Activated CD4-positive, alpha-beta T cell treated with anti-CD3 and anti-CD28 coated beads, Interleukin-2, amount 50 U/mL, for 16 hours (primary cell): ENCODE data around the gene CYTH4.
A peak's percentile ranks its signal among the peaks of the same experiment; 100 is the strongest.
"Not testable (repeated sequence)": the region's sequence is repeated elsewhere in the genome, so short reads cannot be mapped to it uniquely, and the experiment has no call there.

Experiments used
- DNase-seq: peaks from one replicate; pipeline ENCODE4 v3.0.0-alpha.2; 2020

The CYTH4 gene

GRCh38 chr22:37311761-37312312 lies 29.5 kb downstream of the CYTH4 start:
- DNase-seq, result no peak

- DNase-seq, result peak; percentile 26
Observed at GRCh38 chr22:37312549-37313183, 30.4 kb downstream of the CYTH4 start.

- no peak for DNase-seq
Observed at GRCh38 chr22:37313376-37314314, 31.3 kb downstream of the CYTH4 start.

DNA sequence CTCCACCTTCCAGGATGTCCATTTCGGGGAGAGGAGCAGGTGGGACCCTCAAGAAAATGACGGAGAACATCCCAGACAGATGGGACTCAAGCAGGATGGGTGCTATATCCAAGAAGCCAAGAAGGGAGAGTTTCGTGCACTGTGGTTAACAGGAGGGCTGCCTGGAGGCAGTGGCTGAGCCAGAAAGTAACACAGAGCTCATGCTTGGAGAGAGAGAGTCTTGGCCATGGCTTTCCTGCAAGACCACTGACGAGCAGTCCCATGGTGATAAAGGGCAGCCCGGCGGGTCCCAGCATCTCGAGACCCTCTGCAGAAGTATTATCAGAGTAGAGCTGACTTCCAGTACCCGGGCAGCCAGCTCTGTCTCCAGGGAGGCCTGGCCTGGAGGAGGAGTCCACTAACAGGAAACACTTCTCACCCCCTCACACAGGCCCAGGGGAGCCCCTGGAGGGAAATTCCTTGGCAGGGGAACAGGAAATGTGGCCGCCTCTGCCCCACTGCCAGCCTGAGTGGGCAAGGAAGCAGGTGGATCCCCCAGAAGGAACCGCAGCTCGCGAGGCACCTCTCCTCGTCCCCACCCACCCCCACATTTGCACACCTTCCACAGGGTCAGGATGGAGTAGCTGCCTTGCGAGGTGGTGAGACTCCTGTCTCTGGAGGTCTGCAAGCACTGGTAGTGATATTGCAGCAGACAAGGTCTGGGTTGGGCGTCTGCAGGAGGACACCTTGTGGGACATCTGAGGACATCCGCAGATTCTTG lies 32.2 kb downstream of the CYTH4 start:
- peak; percentile 40 for DNase-seq

DNA sequence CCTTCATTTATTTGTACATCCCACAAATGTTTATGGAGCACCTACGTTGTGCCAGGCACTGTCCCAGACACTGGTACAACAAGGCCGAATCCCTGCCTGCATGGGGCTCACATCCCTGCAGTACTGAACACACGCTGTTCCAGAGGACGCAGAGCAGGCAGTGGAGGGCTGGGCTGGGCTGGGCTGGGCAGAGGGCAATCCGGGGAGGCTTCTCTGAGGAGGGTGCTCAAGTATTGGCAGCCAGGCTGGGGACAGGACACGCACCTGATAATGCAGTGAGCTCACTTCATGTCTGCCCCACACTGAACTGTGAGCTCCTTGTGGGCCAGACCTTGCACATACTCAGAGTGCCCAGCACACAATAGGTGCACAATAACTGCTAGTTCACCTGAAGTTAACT lies 34.1 kb downstream of the CYTH4 start:
- no peak for DNase-seq

DNA sequence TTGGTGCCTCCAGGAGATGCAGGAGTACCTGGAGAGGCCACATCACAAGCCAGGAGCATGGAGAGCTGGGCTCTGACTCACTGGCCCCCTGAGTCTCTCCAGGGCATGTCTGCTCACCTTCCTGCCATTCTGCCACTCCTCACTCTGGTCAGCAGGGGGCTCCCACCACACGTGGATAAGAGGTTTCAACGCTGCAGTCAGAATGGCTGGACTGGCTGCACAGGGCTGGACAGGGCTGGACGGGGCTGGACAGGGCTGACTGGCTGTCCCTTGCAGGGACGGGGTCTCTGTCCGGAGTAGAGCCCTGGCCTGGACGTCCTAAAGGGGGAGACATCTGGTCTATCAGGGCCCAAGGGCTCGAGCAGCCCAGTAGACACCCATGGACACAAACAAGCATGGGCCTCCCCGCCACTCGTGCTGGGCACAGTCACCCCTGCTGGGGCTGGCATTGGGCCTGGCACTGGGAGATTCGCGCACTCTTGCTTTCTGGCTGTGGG lies 34.6 kb downstream of the CYTH4 start:
- peak; percentile 81 for DNase-seq

DNA sequence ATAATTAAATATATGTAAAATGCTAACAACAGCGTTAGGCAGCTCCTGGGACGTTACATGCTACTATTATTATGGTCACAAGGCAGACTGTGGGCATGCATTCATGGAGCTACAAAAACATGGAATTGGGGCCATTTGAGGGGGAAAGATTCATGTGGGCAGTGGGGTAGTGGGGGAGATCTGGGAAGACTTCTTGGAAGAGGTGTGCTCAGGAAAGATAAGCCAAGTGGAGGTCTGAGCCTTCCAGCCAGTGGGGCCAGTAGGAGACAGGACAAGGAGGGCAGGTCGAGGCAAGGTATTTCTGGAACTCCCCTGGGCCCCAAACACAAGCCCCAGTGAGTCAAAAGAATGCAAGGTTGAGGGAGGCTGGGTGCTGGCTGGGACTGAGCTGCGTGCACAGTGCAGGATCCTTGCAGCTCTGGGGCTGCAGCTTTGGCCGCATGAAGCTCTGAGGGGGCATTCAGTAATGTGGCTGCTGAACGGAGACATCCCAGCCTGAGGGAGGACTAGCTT lies 35.4 kb downstream of the CYTH4 start:
- DNase-seq, result no peak

DNA sequence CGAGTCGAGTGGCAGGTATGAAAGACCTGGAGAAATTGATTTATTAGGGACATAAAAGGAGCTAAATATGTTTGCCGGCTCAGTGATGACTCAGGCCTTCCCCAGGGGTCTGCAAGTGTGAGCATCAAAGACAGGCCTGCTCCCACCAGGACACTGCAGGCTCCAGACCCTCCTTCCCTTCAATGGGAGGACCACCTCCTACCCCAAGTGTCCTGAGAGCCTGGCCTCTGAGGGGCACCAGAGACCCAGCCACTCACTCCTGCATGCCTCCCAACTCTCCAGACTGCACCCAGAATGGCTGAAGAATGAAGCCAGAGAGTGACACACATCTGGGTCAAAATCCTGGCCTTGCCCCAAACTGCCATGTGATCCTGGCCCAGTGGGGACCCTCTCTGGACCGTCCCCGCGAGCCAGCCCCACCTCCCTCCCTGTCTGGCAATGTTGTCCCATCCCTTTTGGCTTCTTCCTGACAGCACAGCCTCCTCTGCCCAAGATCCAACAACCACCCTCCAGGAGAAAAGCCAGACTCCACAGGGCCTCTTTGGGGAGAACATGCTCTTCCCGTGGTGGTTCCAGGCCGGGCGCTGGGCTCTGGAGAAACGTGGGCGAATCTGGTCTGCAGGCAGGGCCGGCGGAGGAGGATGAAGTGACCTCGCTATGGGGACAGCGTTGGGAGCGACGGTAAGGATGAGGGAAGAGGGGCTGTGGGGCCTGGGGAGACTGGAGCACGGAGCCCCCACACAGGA lies 36.2 kb downstream of the CYTH4 start:
- DNase-seq, result no peak

DNA sequence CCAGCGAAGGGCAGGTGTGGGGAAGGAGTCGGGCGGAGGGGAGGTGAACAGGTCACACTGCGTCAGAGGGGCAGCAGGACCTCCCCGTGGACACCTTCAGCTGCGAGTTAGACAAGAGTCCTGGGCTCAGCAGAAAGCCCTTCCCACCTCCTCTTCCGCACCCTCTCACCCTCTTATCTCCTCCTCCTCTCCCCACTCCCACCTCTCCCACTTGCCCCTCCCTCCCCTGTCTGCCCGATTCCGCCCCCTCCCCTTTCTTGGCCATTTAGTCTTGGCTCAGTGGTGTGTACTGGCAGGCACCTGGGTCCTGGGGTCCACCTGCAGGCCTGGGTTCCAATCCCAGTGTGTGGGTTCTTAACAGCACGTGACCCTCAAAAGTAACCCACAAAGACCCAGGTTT lies 37.2 kb downstream of the CYTH4 start:
- no peak for DNase-seq

- DNase-seq, result no peak
Observed at GRCh38 chr22:37320726-37321677, 38.7 kb downstream of the CYTH4 start.

DNA sequence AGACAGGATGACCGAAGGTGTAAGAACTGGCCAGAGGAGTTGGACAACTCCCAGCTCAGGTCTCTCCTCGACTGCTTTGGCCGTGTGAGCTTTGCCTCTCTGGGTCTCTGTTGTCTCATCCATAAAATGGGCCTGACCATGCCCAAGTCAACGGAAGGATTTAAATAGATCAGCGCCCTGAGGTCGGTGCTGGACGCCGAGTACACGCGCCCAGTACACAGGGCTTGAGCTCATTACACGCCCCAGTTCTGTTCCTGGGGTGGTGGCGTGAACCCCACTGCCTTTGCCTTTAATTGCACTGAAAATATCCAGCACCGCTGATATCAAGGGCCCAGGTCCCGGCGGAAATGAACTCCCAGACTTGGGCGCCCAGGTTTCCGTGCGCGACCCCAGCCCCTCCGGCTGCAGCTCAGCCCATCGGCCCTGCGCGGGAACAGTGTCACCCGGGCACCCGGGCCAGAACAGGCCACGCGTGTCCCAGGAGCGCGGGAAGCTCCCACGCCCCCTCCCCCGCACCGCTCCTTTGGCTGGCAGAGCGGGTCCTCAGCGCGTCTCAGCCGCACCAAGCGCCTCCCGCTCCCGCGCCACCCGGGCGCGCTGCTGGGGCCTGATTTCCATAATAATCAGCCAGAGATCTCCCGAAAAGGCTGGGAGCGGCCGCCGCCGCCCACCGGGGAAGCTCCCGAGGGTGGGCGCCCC lies 42.2 kb downstream of the CYTH4 start:
- DNase-seq, result no peak

GRCh38 chr22:37325039-37325395 lies 42.7 kb downstream of the CYTH4 start:
- no peak for DNase-seq

DNA sequence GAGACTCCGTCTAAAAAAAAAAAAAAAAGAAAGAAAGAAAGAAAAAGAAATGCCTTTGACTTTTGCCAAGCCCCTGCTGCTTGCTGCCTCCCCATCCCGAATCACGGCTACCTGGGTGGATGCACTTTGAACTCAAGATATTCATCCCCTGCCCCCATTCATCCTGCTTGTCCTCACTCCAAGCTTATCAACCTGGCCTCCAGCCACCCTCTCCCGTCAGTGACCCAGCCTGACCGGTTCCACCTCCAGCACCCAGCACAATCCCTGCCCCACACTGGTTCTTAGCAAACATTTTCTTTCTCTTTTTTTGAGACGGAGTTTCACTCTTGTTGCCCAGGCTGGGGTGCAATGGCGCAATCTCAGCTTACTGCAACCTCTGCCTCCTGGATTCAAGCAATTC lies 44.4 kb downstream of the CYTH4 start:
- no peak for DNase-seq

- no peak for DNase-seq
Observed at GRCh38 chr22:37328017-37328416, 45.7 kb downstream of the CYTH4 start.

- DNase-seq, result not testable (repeated sequence)
Observed at GRCh38 chr22:37328538-37329237, 46.4 kb downstream of the CYTH4 start.

- no peak for DNase-seq
Observed at GRCh38 chr22:37329238-37330140, 47.2 kb downstream of the CYTH4 start.

GRCh38 chr22:37330200-37331033 lies 48.1 kb downstream of the CYTH4 start:
- DNase-seq, result peak; percentile 79

GRCh38 chr22:37331034-37331428 lies 48.7 kb downstream of the CYTH4 start:
- no peak for DNase-seq
